NCI-H510A (cell line): ENCODE measurements around the gene GNG4.
"Not testable (repeated sequence)": the region's sequence is repeated elsewhere in the genome, so short reads cannot be mapped to it uniquely, and the experiment has no call there.

Experiments
- DNase-seq: peaks from one replicate; lab custom pipeline; 2025; lab: John Stamatoyannopoulos, UW

GNG4 gene

DNA sequence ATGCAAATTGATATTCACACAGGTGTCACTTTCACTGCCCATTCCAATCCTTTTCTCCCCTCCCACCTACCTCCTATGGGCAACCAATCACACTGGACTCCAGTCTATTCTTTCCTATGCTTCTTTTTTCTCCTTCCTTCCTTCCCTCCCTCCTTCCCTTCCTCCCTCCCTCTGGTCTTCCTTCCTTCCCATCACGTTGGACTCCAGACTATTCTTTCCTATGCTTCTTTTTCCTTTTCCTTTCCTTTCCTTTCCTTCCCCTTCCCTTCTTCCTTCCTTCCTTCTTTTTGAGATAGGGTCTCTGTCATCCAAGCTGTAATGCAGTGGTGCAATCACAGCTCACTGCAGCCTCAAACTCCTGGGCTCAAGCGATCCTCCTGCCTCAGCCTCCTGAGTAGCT lies 64.6 kb downstream of the GNG4 start:
- DNase-seq: no peak

DNA sequence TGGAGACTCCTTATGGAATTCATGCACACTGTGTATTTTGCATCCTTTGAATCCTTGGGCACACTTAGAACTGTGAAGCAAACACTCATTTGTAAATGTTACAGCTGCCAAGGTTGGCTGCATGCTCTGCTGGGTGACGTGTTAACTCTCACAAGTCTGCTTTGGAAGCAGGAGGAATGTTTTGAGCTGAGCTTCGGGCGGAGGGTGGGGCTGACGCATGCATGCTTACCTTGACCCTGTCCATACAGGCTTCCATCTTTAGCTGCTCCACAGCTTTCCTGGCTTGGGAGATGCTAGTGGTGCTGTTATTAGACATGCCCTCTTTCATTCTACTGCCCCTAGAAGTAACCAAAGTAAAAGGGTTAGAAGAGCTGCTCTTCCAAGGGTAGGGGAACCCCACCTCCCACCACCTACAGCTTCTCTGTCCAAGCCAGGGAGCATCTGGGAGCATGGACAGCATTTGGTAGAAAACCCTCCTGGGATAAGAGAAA lies 66.0 kb downstream of the GNG4 start:
- DNase-seq: no peak

DNA sequence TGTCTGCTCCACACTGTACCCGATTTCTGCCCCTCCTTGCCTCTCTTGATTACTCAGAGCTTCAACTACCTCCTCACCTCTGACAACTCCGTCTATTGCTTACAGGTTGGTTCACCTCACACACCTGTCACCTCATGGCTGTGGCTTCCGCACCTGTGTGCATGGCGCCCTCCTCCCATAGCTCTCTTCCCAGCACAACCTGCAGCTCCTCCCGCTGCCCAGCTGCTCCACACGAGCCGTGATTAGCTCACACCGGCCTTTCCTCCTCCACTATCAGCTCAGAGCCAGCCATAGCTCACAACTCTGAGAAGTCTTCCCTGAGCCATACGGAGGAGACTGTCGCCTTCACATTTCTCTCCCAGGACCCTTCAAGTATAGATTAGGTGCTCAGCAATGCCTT lies 67.5 kb downstream of the GNG4 start:
- no peak for DNase-seq

DNA sequence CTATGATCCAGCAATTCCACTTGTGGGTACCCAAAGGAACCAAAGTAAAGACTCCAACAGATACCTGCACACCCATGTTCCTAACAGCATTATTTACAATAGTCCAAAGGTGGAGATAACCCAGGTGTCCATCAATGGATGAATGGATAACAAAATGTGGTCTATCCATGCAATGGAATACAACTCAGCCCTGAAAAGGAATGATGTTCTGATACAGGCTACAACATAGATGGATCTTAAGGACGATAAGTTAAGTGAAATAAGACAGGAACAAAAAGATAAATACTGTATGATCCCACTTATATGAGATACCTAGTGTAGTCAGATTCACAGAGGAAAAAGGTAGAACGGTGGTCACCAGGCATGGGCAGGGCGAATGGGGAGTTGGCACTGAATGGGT lies 69.7 kb downstream of the GNG4 start:
- DNase-seq: no peak

DNA sequence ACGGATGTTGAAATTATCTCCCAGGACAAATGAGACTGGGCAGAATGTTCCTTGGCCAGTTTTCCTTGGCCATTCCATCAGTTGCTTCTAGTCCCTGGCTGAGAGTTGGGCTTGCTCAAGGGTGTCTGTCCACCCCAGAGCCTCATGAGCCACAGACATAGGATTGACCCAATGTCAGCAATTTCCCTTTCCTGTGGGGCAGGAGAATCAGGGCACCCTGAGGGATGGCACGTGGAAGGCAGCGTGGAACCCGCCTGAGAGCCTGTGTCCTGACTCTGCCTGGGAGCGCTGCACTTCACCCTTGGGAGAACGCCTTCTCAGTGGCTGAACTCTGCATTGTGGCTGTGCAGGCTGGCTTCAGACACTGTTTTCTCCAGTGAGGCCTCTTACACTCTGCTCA lies 74.0 kb downstream of the GNG4 start:
- no peak for DNase-seq

DNA sequence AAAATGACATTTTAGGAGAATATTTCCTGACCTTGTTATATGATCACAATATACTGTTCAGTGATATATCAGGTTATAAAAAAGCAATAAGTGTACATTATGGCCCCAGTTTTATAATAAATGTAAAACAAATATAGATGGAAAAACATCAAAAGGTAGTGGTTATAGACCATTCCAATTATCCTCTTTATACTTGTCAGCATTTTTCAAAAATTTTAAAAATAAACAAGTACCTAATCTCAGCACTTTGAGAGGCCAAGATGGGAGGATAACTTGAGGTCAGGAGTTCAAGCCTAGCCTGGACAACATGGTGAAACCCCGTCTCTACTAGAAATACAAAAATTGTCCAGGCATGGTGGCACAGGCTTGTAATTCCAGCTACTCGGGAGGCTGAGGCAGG lies 75.7 kb downstream of the GNG4 start:
- no peak for DNase-seq

DNA sequence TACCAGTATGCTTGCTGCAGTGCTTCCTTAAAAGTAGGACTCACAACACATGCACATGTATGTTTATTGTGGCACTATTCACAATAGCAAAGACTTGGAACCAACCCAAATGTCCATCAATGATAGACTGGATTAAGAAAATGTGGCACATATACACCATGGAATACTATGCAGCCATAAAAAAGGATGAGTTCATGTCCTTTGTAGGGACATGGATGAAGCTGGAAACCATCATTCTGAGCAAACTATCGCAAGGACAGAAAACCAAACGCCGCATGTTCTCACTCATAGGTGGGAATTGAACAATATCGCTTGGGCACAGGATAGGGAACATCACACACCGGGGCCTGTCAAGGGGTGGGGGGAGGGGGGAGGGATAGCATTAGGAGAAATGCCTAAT lies 76.6 kb downstream of the GNG4 start:
- not testable (repeated sequence) for DNase-seq

DNA sequence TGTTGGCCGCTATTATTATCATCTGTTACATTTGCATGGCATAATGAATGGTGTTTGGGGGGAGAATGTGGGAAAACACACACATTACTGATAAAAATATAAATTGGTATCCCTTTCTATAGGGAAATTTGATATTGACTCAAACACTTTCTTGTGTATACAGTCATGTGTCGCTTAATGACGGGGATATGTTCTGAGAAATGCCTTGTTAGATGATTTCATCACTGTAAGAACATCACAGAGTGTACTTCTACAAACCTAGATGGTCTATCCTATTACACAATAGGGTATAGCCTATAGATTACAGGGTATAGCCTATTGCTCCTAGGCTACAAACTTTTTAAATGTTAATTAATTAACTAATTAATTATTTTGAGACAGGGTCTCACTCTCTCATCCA lies 78.1 kb downstream of the GNG4 start:
- no peak for DNase-seq

DNA sequence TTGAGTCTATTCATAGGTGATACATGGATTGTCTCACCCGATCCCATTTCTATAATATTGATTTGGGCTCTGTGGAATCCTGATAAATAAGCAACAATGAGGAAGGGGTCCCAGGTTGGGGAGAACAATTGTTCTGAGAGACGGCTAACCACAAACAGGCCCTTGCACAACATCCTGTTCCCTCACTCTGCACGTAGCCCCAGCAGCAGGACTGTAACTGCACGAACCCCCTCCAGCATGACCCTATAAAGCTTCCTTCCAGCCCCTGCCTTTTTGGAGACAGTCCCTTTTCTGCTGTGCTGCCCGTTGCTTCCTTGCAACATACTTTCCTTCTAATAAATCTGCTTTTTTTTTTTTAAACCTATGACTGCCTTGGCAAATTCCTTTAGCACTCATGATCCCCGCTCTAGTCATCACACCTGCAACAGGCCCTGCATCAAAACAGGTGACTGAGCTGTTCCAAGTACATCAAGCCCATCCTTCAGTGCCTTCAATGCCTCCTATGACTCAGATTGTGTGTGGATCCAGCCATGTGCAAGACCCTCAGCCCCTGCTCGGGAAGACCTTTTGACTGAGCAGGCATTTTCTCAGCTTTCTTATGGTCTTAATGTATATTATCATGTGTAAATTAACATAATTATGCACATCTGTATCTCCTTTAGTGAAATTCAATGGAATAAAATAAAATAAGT lies 81.6 kb downstream of the GNG4 start:
- no peak for DNase-seq

DNA sequence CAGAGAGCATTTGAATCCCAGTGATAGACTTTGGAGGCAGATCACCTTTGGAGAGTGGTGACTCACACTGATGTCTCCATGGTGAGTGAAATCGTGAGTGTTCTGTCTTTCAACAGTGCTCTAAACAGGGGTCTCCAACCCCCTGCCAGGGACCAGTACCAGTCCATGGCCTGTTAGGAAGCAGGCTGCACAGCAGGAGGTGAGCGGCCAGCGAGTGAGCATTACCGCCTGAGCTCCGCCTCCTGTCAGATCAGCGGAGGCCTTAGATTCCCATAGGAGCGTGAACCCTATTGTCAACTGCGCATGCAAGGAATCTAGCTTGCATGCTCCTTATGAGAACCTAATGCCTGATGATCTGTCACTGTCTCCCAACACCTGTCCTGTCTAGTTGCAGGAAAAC lies 83.5 kb downstream of the GNG4 start:
- no peak for DNase-seq

DNA sequence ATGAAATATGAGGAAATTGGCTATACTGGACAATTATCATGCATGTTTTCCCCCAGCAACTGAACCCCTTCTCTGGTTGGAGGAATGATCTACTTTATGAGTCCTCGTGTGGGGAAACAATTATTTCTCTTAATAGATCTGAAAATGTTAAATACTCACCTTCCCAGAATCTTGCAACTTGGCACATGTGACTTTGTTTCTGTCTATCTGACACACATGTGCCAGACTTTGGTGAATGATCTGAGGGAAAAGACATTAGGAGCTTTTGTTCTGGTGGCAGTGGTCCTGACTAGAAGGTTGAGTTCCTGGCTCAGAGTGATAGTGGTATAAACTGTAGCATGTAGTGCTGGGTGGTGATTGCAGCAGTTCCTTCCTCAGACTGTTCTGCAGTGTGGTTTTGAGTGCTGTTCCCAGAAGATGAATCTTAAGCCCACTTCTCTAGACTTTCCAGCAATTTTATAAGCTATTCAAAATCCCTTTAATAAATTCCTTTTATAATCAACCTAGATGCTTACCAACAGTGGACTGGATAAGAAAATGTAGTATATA lies 86.0 kb downstream of the GNG4 start:
- DNase-seq: no peak

DNA sequence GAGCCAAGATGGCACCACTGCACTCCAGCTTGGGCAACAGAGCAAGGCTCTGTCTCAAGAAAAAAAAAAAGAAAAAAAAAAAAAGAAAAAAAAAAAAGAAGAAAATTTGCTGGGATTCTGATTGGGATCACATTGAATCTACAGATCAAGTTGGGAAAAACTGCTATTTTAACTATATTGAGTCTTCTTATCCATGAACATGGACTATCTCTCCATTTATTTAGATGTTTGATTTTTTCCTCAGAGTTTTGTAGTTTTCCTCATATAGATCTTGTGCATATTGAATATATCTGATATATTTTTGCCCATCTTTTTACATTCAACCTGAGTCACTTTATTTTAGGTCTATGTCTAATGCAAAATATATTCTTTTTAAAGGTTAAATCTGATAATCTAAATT lies 87.0 kb downstream of the GNG4 start:
- DNase-seq: no peak

DNA sequence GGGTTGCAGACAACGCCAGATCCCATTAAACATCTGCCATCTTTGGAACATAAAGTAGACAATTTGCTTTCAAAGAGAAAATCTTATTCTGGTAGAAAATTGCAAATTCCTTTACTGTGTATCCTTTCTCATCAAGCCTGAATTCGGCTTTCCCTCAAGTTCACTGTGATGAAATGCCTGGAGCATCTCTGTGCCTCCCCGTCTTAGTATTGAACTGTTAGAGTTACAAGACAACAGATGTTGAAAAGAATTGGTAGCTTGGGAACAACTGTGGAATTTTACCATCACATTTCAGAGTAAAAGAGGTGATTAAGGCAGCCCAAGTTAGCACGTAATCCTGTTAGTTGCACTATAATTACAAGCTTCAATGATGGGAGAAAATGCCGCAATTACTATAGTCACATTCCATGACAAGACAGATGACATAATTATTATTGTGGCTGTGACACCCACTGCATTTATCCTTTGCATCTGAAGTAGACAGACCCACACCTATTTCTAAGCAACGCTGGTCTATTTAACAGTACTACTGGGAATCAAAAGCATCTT lies 90.9 kb downstream of the GNG4 start:
- DNase-seq: no peak

DNA sequence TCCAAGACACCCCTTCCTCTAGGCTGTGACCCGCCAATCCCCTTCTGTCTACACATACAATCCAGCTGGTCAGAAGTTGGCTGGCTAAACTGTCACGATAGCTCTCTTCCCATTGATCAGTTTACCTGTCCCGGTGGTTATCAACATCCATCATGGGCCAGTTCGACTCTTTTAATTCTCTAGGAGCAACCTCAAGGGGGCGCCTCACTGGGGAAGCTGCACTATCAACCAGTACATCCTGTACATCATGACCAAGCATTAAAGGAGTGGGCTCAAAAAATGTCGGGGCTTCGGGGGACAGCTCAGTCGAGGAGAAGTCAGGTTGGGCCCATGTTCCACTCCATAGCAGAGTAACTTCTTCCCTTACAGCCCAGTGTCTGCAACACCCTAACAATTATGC lies 92.1 kb downstream of the GNG4 start:
- DNase-seq: no peak

DNA sequence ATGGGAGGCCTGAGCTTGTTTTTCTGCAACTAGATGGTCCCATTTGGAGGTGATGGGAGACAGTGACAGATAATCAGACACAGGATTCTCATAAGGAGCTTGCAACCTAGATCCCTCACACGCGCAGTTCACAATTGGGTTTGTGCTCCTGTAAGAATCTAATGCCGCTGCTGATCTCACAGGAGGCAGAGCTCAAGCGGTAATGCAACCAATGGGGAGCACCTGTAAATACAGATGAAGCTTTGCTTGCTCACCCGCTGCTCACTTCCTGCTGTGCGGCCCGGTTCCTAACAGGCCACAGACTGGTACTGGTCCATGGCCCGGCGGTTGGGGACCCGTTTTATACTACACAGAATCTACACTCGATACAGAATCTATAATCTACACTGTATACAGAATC lies 92.8 kb downstream of the GNG4 start:
- DNase-seq: no peak

DNA sequence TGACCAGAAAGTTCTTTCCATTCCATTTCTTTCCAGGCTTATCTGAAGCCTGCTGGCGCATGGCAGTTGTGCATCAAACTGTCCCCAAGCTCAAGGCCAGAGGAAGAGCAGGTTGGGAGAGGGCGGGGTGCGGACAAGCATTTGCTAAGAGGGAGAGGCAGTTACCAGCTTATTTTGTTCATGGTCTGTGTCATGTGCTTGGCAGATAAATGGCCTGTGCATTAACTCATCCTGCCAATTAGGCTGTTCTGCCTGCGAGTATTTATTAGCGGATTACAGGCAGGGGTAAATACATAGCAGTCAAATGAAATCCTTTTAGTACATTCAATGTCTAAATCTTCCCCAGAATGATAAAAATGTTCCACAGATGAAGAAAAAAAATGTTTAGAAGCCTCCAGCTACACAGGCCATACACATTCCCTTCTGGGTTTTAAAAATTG lies 96.5 kb downstream of the GNG4 start:
- DNase-seq: no peak

DNA sequence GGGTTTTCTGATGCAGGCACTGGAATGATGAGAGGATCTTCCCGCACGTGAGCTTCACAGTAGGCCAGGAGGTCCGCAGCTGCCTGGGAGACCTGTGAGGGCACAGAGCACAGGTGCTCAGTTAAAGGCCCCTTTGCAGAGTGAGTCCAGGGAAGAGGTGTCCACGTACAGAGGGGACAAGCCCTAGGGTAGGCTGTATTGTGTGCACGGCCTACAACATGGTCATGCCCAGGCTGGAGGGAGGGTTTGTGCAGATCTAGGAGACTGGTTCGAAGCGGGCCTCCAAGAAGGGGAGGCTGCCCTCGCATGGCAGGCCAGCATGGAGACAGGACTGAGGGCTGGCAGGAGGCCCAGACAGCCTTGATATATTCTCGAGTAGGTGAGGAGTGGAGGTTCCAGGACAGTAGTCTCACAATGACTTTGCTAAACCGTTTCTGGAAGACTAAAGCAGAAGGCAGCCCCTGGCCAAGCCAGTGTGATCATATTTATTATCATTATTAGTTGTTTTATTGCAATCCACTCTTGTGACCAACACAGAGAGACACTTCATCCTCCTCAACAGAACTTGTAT lies 97.4 kb downstream of the GNG4 start:
- no peak for DNase-seq

DNA sequence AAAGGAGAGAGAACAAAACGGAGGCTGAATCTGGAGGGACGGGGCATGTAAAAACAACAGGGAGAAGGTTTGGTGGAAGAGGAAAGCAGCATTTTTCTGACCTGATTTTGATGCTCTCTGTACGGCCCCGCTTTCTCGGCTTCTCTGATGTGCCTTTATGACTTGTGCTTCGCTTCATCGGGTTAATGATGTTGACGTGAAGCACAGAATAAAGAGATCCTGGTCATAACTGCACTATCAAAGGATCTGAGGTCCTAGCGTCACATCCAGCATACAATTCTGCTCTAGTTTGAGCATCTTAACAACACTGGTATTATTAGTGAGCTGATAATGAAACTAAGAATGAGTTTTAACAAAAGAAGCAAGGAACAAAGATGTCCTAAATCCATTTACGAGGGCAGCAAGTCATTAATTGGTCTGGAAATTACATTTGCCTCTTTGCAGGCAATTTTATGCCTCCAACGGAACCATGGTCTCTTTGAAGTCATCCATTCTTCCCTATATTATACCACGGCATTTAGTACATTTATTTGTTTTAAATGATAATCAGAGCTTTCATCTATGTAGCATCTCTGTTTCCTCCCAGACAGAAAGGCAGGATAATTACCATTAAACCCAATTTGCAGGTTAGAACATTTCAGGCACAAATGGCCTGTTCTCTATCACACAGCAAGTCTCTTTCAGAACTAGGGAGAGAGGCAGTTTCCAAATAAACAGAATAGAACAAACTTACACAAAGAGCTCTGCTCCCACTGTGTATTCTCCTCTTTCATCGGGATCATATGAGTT lies 100.0 kb downstream of the GNG4 start:
- DNase-seq: no peak

DNA sequence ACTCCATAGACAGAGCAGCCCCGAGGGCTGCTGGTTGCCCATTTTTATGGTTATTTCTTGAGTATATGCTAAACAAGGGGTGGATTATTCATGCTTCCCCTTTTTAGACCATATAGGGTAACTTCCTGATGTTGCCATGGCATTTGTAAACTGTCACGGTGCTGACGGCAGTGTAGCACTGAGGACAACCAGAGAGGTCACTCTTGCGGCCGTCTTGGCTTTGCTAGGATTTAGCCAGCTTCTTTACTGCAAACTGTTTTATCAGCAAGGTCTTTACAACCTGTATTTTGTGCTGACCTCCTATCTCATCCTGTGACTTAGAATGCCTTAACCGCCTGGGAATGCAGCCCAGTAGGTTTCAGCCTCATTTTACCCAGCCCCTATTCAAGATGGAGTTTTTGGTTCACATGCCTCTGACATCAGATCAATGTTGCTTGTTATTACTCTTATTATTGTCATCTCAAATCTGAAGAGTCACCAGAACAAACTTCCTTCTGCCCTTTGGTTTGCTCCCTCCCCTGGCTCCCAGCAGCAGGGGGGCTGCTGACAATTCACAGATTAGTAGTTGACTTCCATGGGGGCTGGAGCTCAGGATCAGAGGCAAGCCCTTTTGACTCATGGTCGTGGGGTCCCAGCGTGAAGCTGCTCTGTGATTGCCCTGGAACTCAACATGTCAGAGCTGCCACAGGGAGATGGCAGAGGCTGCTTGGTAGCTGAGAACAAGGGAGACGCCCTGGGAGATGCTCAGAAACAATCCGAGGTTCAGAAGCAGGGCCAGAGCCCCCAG lies 103.0 kb downstream of the GNG4 start:
- DNase-seq: not testable (repeated sequence)

DNA sequence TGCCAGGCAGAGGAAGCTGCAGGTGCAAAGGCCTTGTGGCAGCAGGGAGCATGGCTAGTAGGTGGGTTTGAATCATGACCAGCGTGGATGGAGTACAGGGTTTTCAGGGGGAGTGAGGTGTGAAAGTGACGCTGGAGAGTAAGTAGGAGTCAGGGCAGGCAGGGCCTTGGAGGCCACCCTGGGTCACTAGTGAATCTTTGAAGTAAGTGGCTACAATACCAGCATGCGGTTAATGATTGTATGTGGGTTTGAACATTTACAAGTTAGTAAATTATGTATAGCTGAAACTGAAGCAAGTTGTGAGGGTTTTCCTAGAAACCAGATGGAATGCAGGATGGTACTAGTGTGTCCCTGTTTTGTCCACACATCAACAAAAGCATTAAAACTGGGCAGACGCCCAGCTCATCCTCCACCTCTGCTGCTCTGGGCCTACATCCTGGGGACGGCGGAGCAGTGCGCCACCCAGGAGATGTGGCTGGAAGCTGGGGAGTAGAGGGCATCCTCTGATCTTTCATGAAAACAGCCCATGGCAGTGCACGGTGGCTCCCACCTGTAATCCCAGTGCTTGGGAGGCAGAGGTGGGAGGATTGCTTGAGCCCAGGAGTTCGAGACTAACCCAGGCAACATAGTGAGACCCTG lies 104.2 kb downstream of the GNG4 start:
- DNase-seq: no peak

DNA sequence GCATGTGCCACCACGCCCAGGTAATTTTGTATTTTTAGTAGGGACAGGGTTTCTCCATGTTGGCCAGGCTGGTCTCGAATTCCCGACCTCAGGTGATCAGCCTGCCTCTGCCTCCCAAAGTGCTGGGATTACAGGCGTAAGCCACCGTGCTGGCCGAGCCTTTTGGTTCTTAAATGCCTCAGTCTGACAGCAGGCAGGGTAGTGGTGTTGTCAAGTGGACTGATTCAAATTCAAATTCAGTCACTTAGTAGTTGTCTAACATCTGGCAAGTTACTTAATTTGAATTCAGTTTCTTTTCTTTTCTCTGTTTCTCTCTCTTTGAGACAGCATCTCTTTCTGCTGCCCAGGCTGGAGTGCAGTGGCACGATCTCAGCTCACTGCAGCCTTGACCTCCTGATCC lies 106.7 kb downstream of the GNG4 start:
- not testable (repeated sequence) for DNase-seq
